Right cardiac atrium (tissue), 5 donors: Measurements from ENCODE around the gene MYBL2. TPM values are rescaled to one million over a fixed set of nuclear protein-coding genes. Genes with fewer than 3 reads are reported as not detected.
A peak's percentile ranks its signal among the peaks of the same experiment; 100 is the strongest.

Experiments
- ATAC-seq, 2 donors: fragments of 200-7000 bp; cut with Tn5 transposase; one replicate each; pipeline versions ENCODE4 v1.8.0 to v1.9.1; 2020; ENCODE audit warnings: moderate library complexity in 2 of 2, mild to moderate bottlenecking in 1 of 2
- DNase-seq, 3 donors: peaks; one replicate each; pipeline ENCODE4 v3.0.0-alpha.2; 2020
- H3K27ac ChIP-seq: one replicate; pipeline ENCODE4 v1.5.1; 2013; ENCODE audit warnings: mild to moderate bottlenecking, low read length, control low read depth, moderate library complexity
- H3K27me3 ChIP-seq: one replicate; pipeline ENCODE4 v1.6.1; 2013; ENCODE audit not compliant: control insufficient read depth, insufficient read depth
- H3K4me1 ChIP-seq: one replicate; pipeline ENCODE4 v1.6.1; 2013; ENCODE audit warnings: low read length; ENCODE audit not compliant: control insufficient read depth, insufficient read depth
- H3K4me3 ChIP-seq: one replicate; pipeline ENCODE4 v1.5.1; 2013; ENCODE audit warnings: low read length, control low read depth
- H3K9me3 ChIP-seq: one replicate; pipeline ENCODE4 v1.6.1; 2013; ENCODE audit warnings: low read length; ENCODE audit not compliant: control insufficient read depth
- WGBS: extraction: QIAGEN DNeasy Blood & Tissue Kit; methylation state at CpG from one replicate; pipeline ENCODE4 v1.1.7; 2013; 5-methylcytosine and 5-hydroxymethylcytosine counted together
- intact Hi-C, 4 donors: fragments of 100-400 bp; cut with DNase I; formaldehyde crosslinking; loops; one replicate each; pipeline versions ENCODE4 v1.11.0 to v1.14.0; 2022 to 2023
- polyA plus RNA-seq: library from polyadenylated mRNA; stranded (reverse); fragments of 200-250 nt; gene quantifications from one replicate; pipeline ENCODE4 v1.2.3, GENCODE V29; 2013
- total RNA-seq, 4 donors: library from RNA; stranded (reverse); fragmentation: NEBNext Ultra II Directional; extraction: Animal tissue kit (Norgen Biotek cat#: 25700); gene quantifications; one replicate each; pipeline ENCODE4 v1.2.1, GENCODE V29; 2021
- donor health status: healthy with polysubstance abuse.
- donor health status: DM: no; HTN: yes; CAD: no.
- donor health status: DM: no; HTN: no; CAD: no.
- donor health status: DM: no; HTN: yes; CAD: no; lungs with severe emphysema.
- donor health status: DM: yes; HTN: yes; CAD: no.

The MYBL2 gene
- total and polyA plus RNA-seq, 5 donors: 0.11 to 1.4 (median 0.50) TPM; not detected in 1

- intact Hi-C loops: no loop called here
- no peak overlapping the region for H3K4me3 ChIP-seq
- no peaks in the 10 kb centered on the region for H3K9me3 ChIP-seq
- DNase-seq: peak in 1 of 3 donors; percentile 41
- WGBS: 94% methylated on average over 15 of the region's 15 CpGs
- no peak overlapping the region for H3K27ac ChIP-seq
- H3K27me3 ChIP-seq: no peaks in the 10 kb centered on the region
- H3K4me1 ChIP-seq: no peaks in the 10 kb centered on the region
- no peak for ATAC-seq
Measured at GRCh38 chr20:43711098-43711654, 44.3 kb downstream of the MYBL2 start.

- H3K27me3 ChIP-seq: no peaks in the 10 kb centered on the region
- H3K4me1 ChIP-seq: no peaks in the 10 kb centered on the region
- DNase-seq (no peak), ATAC-seq (no peak)
- intact Hi-C loops: no loop called here
- H3K27ac ChIP-seq: no peak overlapping the region
- no peaks in the 10 kb centered on the region for H3K9me3 ChIP-seq
- WGBS: 98% methylated on average over 9 of the region's 9 CpGs
- H3K4me3 ChIP-seq: no peak overlapping the region
Measured at GRCh38 chr20:43715044-43715443, 48.1 kb downstream of the MYBL2 start.

GRCh38 chr20:43715511-43715910 lies 48.6 kb downstream of the MYBL2 start:
- WGBS: 90% methylated on average over 6 of the region's 6 CpGs
- Histone ChIP-seq H3K4me1 (no peaks in the 10 kb centered on the region), H3K4me3 (no peak overlapping the region), H3K27me3 (no peaks in the 10 kb centered on the region), H3K27ac (no peak overlapping the region), H3K9me3 (no peaks in the 10 kb centered on the region)
- ATAC-seq (no peak), DNase-seq (no peak)
- intact Hi-C loops: no loop called here

DNA sequence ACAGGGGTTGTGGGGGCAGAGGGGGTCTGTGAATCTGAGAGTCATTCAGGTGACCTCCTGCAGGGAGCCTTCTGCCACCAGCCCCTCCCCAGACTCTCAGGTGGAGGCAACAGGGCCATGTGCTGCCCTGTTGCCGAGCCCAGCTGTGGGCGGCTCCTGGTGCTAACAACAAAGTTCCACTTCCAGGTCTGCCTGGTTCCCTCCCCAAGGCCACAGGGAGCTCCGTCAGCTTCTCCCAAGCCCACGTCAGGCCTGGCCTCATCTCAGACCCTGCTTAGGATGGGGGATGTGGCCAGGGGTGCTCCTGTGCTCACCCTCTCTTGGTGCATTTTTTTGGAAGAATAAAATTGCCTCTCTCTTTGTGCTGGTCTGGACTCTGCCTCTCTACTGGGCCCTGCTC lies 49.2 kb downstream of the MYBL2 start:
- ATAC-seq: no peak
- intact Hi-C loops: no loop called here
- WGBS: 89% methylated on average over 4 of the region's 4 CpGs

DNA sequence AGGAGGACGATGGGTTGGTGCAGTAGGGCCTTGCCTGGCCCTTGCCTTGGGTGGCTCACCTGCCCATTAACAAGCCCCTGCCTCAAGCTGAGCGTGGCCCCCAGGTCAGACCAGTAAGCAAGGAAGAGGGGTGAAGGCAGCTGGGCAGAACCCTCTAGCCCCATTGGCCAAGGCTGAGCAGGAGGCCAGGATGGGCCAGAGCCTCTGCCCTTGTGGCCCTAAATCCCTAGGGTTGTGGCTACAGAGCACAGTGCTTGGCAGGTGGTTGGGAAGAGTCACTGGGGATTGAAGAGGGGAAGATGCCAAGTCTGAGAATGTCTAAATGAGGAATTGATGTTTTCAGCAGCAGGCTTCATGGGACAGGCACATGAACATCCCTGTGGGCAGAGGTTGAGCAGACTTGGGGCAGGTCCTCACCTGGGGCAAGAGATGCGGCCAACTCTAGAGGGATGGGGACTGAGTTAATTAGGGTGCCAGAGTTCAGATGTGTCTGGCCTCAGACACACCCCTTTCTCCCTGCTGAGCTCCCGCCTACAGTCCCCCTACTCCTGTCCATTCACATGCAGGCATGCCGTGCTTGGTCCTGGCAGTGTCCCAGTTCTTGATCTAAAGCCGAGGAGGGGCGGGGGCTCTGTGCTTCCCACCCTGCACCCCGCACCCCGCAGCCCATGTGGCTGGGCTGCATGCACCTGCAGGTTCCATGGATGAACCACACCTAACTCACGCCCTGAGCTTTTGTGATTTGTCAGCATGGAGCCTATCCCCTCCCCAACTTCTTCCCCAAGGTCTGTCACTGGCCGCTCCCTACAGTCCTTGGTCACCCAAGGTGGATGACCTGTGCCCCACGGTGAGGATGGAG lies 50.1 kb downstream of the MYBL2 start:
- H3K4me1 ChIP-seq: no peaks in the 10 kb centered on the region
- no peak overlapping the region for H3K4me3 ChIP-seq
- no peak for ATAC-seq
- no peaks in the 10 kb centered on the region for H3K9me3 ChIP-seq
- WGBS: 95% methylated on average over 12 of the region's 12 CpGs
- DNase-seq: no peak
- H3K27ac ChIP-seq: no peak overlapping the region
- intact Hi-C loops: no loop called here
- H3K27me3 ChIP-seq: no peaks in the 10 kb centered on the region

More for the DNA sequence above, 49.2 kb downstream of the MYBL2 start:
- Histone ChIP-seq H3K4me3 (no peak overlapping the region), H3K27me3 (no peaks in the 10 kb centered on the region), H3K27ac (no peak overlapping the region), H3K9me3 (no peaks in the 10 kb centered on the region), H3K4me1 (no peaks in the 10 kb centered on the region)
- no peak for DNase-seq

DNA sequence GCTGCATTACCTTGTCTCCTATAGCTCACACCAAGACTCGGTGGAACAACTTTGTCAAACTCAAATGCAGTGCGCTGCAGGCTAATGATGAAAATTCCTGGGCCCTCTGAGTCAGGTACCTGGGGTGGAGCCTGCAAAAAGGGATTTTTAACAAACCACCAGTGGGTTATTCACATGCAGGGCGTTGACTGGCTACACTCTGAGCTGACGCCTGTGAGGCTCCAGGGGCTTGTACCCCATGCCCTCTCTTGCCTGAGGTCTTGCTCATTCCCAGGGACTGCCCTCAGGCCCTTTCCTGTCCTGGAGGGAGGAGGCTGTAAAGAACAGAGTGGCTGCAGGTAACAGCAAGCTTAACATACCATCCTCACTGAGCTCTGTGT lies 50.7 kb downstream of the MYBL2 start:
- Histone ChIP-seq H3K9me3 (no peaks in the 10 kb centered on the region), H3K4me3 (no peak overlapping the region), H3K4me1 (no peaks in the 10 kb centered on the region), H3K27me3 (no peaks in the 10 kb centered on the region), H3K27ac (no peak overlapping the region)
- DNase-seq (no peak), ATAC-seq (no peak)
- intact Hi-C loops: no loop called here
- 92% methylated on average over 4 of the region's 4 CpGs for WGBS

GRCh38 chr20:43720007-43720406 lies 53.1 kb downstream of the MYBL2 start:
- Histone ChIP-seq H3K9me3 (no peaks in the 10 kb centered on the region), H3K4me1 (no peaks in the 10 kb centered on the region), H3K4me3 (no peak overlapping the region), H3K27me3 (no peaks in the 10 kb centered on the region), H3K27ac (no peak overlapping the region)
- no peak for ATAC-seq
- DNase-seq: no peak
- 71% methylated on average over 1 of the region's 1 CpG for WGBS
- intact Hi-C loops: no loop called here

- Histone ChIP-seq H3K27ac (no peak overlapping the region), H3K4me3 (no peak overlapping the region), H3K27me3 (no peaks in the 10 kb centered on the region), H3K9me3 (no peaks in the 10 kb centered on the region), H3K4me1 (no peaks in the 10 kb centered on the region)
- DNase-seq (no peak), ATAC-seq (no peak)
- intact Hi-C loops: no loop called here
- 14% methylated on average over 2 of the region's 2 CpGs for WGBS
Measured at GRCh38 chr20:43721097-43721428, 54.1 kb downstream of the MYBL2 start.

DNA sequence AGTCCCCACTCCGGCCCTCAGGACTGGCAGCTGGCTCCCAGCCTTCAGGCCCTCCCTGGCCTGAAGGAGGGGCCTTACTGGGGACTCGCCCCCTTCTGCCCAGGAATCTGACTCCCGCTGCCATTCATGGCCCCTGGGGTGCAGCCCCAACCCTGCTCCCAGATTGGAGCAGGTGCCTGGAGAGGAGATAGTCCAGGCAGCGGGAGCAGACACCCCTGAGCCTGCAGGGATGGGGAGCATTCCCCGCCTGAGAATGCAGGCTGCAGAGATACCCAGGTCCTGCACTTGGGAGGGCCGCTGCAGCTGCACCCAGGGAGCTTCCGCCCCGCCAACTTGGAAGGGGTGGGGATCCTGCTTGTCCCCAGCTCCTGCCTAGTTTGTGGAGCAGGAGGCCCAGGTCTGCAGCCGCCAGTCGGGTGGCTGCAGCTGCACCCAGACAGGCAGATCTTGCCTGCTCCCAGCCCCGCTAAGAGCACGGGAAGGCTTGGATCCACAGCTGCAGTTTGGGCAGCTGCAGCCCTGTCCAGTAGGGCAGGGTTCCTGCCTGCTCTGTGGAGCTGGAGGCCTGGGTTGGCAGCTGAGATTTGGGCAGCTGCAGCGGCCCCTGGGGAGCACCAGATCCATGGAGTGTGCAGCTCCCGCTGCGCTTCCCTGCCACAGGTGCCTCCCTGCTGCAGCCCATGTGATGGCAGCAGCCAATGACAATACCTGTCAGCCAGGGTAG lies 54.7 kb downstream of the MYBL2 start:
- DNase-seq: no peak
- Histone ChIP-seq H3K4me1 (no peaks in the 10 kb centered on the region), H3K27ac (no peak overlapping the region), H3K27me3 (no peaks in the 10 kb centered on the region), H3K4me3 (no peak overlapping the region), H3K9me3 (no peaks in the 10 kb centered on the region)
- intact Hi-C loops: no loop called here
- 34% methylated on average over 15 of the region's 15 CpGs for WGBS
- ATAC-seq: no peak

GRCh38 chr20:43722153-43722505 lies 55.2 kb downstream of the MYBL2 start:
- intact Hi-C loops: no loop called here
- no peak for ATAC-seq
- Histone ChIP-seq H3K4me1 (no peaks in the 10 kb centered on the region), H3K9me3 (no peaks in the 10 kb centered on the region), H3K27me3 (no peaks in the 10 kb centered on the region), H3K4me3 (no peak overlapping the region), H3K27ac (no peak overlapping the region)
- no peak for DNase-seq
- 68% methylated on average over 8 of the region's 8 CpGs for WGBS

DNA sequence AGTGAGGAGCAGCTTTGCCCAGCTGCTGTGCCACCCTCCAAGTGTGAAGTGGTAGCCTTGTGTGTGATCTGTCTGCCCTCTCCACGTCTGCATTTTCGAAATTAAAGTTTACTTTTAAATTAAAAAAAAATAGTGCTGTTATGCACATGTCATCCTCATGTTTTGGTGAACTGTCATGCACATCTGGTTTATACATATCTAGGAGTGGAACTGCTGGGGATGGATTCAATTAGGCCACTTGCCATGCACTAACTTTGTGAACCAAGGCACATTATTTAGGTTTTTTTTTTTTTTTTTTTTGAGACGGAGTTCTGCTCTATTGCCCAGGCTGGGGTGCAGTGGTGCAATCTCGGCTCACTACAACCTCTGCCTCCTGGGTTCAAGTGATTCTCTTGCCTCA lies 56.3 kb downstream of the MYBL2 start:
- no peak for ATAC-seq
- Histone ChIP-seq H3K4me3 (no peak overlapping the region), H3K4me1 (no peaks in the 10 kb centered on the region), H3K9me3 (no peaks in the 10 kb centered on the region), H3K27ac (no peak overlapping the region), H3K27me3 (no peaks in the 10 kb centered on the region)
- intact Hi-C loops: no loop called here
- peak in 1 of 3 donors; percentile 3 for DNase-seq
- WGBS: 80% methylated on average over 4 of the region's 4 CpGs
